GM19324 (cell line): Measurements from ENCODE around the gene TNFRSF14.

ENCODE experiments used
- ATAC-seq: cut with Tn5 transposase; IDR thresholded peaks from one replicate; pipeline ENCODE4 v1.9.1; 2021; ENCODE audit warnings: mild to moderate bottlenecking, moderate library complexity; ENCODE audit not compliant: unreplicated experiment, low FRiP score

TNFRSF14 gene

GRCh38 chr1:2611031-2611501 is 54.9 kb downstream of the TNFRSF14 start:
- ATAC-seq: no peak

DNA sequence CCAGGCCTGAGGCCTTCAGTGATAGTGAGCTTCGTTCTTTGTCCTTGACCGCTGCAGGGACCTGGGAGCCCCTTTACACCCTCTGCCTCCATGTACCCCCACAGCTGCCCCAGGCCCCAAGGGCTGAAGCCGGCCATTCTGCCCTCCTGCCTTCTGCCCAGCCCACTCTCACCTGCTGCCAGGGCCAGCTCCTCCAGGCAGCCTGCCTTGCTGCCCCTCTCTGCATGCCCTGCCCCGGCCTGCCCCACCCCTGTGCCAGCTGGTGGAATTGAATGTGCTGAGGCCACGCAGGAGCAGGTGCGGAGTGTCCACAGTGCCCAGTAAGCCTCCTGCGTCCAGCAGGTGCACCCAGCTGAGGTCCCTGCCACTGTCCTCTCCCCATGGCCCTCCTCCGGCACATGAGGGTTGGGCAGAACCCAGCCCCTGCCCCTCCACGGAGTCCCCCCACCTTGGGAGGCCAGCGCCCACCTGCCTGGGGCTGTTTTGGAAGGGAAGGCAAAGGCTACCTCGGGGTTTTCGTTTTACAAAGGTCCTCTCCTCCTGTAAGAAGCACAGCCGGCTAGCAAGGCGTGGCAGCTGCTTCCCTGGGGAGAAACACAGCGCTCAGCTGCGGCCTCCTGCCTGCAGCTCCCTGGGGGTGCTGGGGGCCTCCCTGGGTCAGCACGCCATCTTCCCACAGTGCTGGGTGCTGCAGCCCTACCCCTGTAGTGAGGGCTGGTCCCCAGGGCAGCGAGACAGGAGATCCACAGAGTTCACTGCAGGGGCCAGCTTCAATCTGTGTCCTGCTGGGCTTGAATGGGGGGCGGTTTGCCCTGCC is 55.7 kb downstream of the TNFRSF14 start:
- ATAC-seq: no peak

DNA sequence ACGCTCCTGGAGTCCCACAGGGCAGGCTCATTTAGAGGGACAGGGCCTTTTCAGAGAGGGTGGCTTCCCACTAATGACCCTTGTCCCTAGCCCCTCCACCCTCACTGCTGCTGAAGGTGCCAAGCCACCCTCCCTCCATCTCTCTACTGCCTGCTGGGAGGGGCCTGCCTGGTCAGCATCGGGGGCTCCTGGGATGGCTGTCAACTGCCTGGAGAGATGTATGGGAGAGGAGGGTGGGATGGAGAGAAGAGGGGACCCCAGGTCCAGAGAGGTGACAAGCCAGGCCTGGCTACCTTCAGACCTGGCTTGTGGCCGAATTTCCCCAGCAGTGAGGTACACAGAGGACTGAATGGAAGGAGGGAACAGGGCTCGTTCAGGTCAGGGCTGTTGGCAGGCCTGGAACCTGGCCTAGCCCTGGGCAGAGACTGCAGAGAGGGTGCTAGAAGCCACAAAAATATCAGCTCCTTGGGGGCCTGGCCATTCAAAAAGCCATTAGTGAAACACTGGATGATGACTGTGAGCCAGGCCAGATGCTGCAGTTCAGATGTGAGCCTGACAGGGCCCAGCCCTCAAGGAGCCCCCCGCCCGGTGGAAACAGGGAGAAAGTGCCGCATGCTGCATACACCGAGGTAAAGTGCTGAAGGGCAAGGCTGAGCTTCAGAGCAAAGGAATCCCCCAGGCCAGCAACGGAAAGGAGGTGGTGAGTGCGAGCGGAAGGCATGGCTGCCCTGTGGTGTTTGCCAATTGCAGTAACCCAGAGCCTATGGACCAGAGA is 56.6 kb downstream of the TNFRSF14 start:
- ATAC-seq: no peak
